ENCODE measurements around the gene ZMIZ1.
"Not testable (repeated sequence)": the region's sequence is repeated elsewhere in the genome, so short reads cannot be mapped to it uniquely, and the experiment has no call there.

The ZMIZ1 gene

DNA sequence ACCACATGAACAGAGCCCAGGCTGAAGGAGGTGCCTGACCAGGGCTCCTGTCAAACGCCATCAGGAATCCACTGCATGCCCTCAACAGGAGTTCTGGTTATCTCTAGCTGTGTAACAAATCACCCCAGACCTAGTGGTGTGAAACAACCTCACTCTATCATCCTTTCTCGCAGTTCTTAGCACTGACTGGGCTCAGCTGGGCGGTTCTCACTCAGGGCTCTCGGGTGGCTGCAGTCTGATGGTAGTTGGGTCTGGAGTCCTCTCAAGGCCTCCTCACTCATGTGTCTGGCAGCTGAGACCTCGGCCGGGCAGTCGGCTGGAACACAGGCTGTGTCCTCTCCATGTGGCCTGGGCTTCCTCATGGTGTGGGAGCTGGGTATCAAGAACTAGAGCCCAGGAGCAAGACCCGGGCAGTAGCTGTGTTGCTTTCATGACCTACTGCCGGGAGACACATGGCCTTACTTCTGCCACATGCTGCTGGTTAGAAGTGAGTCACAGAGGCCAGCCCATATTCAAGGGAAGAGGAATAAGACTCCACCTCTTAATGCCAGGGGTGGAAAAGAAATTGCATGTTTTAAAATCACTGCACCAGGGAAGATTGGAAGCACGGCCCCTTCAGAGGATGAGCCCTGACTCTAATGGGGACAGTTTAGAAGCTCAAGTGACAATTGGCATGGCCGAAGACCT, 269.2 kb downstream of the ZMIZ1 start:
- not testable (repeated sequence) for DNase-seq

GRCh38 chr10:79339266-79339665, 270.5 kb downstream of the ZMIZ1 start:
- no peak for DNase-seq

DNA sequence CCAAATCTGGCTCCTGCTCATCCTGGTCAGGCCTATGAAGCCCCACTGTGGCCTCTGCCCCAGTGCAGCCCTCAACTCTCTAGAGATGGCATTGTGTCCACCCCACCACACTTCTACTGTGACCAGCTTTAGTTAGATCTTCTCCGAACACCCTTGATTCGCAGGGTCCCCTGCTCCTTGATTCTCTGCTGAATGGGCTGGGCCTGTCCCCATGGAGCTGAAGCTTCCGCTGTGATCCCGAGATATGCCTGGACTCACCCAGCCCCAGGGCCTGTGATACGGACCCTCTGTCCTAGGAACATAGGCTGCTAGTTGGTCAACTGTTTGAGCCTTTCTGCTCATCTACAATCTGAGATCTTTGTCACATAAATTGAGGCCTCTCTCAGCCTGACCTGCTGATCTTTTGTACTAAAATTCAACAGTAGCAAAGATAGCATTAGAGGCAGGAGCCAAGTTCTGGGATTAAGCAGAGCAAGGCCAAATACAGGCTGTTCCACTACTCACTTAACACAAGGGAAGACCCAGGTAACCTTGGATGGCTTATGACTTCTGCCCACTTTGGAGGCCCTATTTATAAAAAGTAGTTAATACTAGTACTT, 272.0 kb downstream of the ZMIZ1 start:
- DNase-seq, result no peak

GRCh38 chr10:79342295-79342761, 273.6 kb downstream of the ZMIZ1 start:
- DNase-seq, result no peak

DNA sequence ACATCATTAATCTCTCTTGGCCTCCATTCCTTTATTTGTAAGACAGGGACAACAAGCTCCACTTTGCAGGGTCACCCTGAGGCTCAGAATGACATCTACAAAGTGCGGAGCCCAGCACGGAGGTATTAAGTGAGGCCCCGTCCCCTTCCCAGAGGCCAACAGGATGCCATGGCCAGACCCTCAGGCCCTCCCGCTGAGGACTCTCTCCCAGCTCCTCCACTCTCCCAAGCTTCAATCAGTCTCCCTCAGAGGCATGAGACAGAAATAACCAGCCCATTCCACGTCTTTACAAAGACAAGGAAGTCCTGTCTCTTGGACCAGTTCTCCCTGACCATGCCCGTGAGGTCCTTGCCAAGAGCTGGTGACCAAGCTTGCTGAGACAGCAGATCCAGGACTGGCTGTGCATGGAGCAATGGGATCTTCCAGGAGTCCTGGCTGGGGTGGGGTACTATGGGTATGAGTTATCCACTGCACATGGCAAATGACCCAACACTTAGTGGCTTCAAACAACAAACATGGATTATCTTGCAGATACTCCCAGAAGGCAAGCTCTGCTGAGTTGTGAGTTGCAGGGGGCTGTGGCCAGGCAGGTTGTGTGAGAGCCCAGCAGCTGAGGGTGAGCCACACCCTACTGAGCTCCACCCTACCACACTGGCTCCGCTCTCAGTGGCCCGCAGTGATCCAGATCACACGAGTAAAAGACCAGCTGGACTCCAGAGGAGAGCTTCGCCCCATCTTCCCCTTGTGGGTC, 274.2 kb downstream of the ZMIZ1 start:
- DNase-seq, result no peak

- no peak for DNase-seq
Observed at GRCh38 chr10:79344502-79345195, 275.9 kb downstream of the ZMIZ1 start.

GRCh38 chr10:79345241-79346011, 276.7 kb downstream of the ZMIZ1 start:
- DNase-seq, result no peak

- no peak for DNase-seq
Observed at GRCh38 chr10:79346012-79346340, 277.2 kb downstream of the ZMIZ1 start.

DNA sequence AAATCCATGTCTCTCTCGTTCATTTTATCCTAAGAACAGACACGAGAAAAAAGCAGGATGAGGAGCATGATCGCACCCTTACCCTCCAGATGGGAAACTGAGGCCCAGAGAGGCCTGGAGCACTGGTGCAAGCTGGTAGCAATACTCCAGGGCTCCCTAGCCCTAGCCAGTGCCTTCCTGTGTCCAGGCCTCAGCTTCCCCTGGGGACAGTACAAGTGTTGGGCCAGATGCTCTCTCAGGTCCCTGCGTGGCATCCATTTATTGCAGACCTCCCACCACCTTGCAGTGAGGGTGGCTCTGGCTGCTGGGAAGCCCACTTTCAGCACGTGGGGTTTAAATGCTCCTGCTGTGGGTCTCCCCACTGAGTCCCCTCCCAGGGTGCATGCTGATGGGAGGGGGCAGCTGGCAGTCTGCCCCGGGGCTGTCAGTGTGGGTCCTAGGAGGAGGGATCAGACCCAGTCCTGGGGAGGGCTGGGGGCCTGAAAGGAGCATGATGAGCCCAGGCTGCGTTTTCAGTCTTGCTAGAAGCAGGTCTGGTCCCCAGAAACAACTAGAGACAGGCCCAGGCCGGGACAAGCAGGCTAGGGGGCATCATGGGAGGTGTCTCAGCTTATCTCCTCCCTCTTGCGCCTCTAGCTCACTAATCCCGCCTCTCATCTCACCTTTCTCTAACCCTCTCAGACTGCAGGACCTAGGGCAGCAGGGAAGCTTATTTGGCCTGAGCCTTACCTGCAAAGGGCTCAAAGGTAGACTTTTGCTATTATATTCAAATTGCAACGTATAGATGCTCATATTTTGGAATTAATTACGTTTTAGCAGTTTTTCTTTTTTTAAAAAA, 277.8 kb downstream of the ZMIZ1 start:
- DNase-seq, result peak; percentile 29

DNA sequence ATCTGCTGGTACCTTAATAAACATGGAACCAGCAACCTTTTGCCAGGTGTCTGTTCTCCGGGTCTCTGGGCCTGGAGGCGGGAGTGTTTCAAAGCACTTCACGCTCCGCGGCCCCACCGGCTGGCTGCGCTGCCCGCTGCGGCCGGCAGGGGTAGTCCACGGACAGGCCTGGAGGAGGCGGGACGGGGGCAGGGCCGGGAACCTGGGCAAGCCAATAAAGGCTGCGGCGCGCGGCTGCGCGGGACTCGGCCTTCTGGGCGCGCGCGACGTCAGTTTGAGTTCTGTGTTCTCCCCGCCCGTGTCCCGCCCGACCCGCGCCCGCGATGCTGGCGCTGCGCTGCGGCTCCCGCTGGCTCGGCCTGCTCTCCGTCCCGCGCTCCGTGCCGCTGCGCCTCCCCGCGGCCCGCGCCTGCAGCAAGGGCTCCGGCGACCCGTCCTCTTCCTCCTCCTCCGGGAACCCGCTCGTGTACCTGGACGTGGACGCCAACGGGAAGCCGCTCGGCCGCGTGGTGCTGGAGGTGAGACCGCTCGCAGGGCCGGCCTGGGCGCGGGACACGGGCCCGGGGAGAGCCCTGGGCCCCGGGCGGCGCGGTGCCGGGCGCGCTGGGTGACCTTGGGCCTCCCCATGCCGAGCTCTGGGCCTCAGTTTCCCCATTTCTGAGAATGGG, 278.6 kb downstream of the ZMIZ1 start, which contains the start of gene PPIF:
Gene PPIF, plus strand, starts transcription at position 244 of the 668 bp plus-strand sequence. Its CDS starts 80 bp downstream, at position 324.
- DNase-seq, result peak; percentile 87

GRCh38 chr10:79347894-79348639, 279.3 kb downstream of the ZMIZ1 start:
- DNase-seq, result peak; percentile 77

DNA sequence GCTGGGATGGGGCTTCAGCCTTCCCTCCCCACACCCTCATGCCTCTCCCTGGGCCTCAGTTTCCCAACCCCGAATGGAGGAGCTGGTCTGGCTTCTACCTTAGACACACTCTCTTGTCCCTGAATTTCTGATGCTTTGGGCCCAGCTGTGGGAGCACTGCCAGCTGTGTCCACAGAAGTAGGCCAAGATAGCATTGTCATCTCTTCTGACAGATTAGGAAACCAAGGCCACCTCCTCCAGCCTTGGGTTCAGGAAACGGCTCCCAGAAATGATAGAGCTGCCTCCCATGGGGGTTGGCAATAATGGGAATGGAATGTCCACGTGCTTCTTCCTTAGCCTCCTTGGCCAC, 279.8 kb downstream of the ZMIZ1 start:
- DNase-seq, result no peak

DNA sequence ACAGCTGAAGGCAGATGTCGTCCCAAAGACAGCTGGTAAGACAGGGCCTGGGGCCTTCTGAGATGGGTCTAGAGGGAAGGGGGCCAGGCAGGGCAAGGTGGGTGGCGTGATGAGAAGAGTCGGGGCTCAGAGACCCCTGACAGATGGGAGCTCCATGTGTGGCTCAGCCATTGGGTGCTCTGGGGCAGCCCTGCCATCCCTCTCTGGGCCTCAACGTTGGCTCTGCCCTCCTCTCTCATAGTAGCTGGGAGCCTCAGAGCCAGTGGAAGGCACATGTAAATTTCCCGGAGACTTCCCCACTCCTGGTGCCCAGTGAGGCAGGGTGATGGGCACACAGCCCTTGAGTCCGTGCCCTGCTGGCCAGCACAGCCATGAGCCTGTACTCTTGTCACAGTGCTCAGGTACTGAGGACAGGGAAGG, 280.3 kb downstream of the ZMIZ1 start:
- DNase-seq, result no peak

- no peak for DNase-seq
Observed at GRCh38 chr10:79349766-79350406, 281.1 kb downstream of the ZMIZ1 start.

GRCh38 chr10:79350407-79351154, 281.8 kb downstream of the ZMIZ1 start:
- no peak for DNase-seq

- DNase-seq, result no peak
Observed at GRCh38 chr10:79351332-79351731, 282.6 kb downstream of the ZMIZ1 start.

- DNase-seq, result no peak
Observed at GRCh38 chr10:79352035-79352877, 283.5 kb downstream of the ZMIZ1 start.

DNA sequence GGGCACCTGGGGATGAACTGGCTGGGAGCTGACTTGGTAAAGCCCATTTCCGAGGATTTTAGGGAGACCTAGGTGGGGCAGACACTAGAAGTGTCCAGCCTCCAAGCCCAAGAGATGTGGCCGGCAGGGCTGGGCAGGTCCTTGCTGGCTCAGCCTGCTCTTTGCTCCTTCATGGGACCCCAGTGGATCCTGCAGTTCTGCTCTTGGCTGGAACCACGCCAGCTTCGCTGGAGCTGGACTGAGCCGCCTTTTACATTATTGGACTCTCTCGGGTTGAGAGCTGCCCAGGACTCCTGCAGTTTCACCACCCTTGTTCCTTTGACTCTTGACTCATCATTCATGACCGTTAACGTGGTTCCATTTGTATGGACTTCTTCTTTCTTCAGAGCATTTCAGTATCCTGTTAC, 284.2 kb downstream of the ZMIZ1 start:
- no peak for DNase-seq

All from NK-92 treated with Interleukin-12 subunit alpha and Interleukin-12 subunit beta, amount 100 ng/mL, for 24 hours (cell line).